K562 (cell line): ENCODE data around the gene TAT. TPM values are rescaled to one million over a fixed set of nuclear protein-coding genes. Genes with fewer than 3 reads are reported as not detected.

Source experiments
- FOXA1 ChIP-seq: fragments of 450-650 bp; IDR thresholded peaks from 2 replicates; pipeline ENCODE4 v1.6.1; 2016; ENCODE audit warnings: mild to moderate bottlenecking, borderline replicate concordance
- HDAC2 ChIP-seq: fragments of 450-650 bp; IDR thresholded peaks from 2 replicates; pipeline ENCODE4 v1.6.1; 2016; ENCODE audit warnings: mild to moderate bottlenecking
- KLF1 ChIP-seq: fragments of 450-650 bp; IDR thresholded peaks from 2 replicates; pipeline ENCODE4 v1.6.1; 2016; ENCODE audit warnings: missing genetic modification characterization, missing compliant biosample characterization
- RBM39 ChIP-seq: fragments of 200-400 bp; formaldehyde crosslinking; optimal IDR thresholded peaks from 2 replicates; pipeline ENCODE3; 2018; ENCODE audit warnings: low read depth, low read length
- RNF219 ChIP-seq: fragments of 250-450 bp; sonication (Bioruptor Pico); IDR thresholded peaks from 2 replicates; pipeline ENCODE4 v1.5.0; 2022; ENCODE audit warnings: mild to moderate bottlenecking
- ZNF197 ChIP-seq: fragments of 200-800 bp; sonication (Bioruptor generic); IDR thresholded peaks from 2 replicates; pipeline ENCODE4 v1.6.1; 2016; ENCODE audit warnings: low read depth, missing genetic modification characterization, missing compliant biosample characterization
- ZNF75A ChIP-seq: fragments of 450-650 bp; formaldehyde crosslinking; IDR thresholded peaks from 2 replicates; pipeline ENCODE4 v1.4.0; 2020; ENCODE audit warnings: mild to moderate bottlenecking
- polyA plus RNA-seq, 8 experiments: library from polyadenylated mRNA; depleted of rRNA in 4 of 8; stranded (reverse) in 5 of 8; unstranded in 3 of 8; fragments of >200 nt; fragmentation: Nextera tagmentation in 2 of 8; fragmentation: Illumina TruSeq in 1 of 8; extraction: Ambion mirVana in 2 of 8; extraction: Trizol in 1 of 8; gene quantifications; 2 replicates each; pipeline versions ENCODE4 v1.2.1 to v1.2.3, GENCODE V29; 2011 to 2014; ENCODE audit warnings: inconsistent platforms in 1 of 8, missing spikeins in 1 of 8
- total RNA-seq, 7 experiments: library from RNA; depleted of rRNA in 6 of 7; stranded (reverse); fragments of >200 nt in 6 of 7; fragmentation: Illumina TruSeq in 2 of 7; extraction: Trizol in 2 of 7; gene quantifications; 2 replicates each; pipeline versions ENCODE4 v1.2.1 to v1.2.3, GENCODE V29; 2011 to 2021; ENCODE audit warnings: low replicate concordance in 1 of 7
- TF ChIP-seq, protein P1 (sequence below): fragments of 250-450 bp; sonication (Bioruptor Pico); IDR thresholded peaks from 2 replicates; pipeline ENCODE4 v1.4.0; 2020; ENCODE audit warnings: mild to moderate bottlenecking, moderate library complexity, borderline replicate concordance

TAT gene
- total and polyA plus RNA-seq, 9 of the 15 experiments (the other 6 are each of a cell fraction or from before 2014, with no cell fraction given) = 0.04 to 0.24 (median 0.04) TPM; not detected in 6

GRCh38 chr16:71536752-71537499 is 40.0 kb downstream of the TAT start (continued):
- TF ChIP-seq, protein P1, sequence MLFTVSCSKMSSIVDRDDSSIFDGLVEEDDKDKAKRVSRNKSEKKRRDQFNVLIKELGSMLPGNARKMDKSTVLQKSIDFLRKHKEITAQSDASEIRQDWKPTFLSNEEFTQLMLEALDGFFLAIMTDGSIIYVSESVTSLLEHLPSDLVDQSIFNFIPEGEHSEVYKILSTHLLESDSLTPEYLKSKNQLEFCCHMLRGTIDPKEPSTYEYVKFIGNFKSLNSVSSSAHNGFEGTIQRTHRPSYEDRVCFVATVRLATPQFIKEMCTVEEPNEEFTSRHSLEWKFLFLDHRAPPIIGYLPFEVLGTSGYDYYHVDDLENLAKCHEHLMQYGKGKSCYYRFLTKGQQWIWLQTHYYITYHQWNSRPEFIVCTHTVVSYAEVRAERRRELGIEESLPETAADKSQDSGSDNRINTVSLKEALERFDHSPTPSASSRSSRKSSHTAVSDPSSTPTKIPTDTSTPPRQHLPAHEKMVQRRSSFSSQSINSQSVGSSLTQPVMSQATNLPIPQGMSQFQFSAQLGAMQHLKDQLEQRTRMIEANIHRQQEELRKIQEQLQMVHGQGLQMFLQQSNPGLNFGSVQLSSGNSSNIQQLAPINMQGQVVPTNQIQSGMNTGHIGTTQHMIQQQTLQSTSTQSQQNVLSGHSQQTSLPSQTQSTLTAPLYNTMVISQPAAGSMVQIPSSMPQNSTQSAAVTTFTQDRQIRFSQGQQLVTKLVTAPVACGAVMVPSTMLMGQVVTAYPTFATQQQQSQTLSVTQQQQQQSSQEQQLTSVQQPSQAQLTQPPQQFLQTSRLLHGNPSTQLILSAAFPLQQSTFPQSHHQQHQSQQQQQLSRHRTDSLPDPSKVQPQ = no peak
- TF ChIP-seq ZNF75A (CRISPR knock-in tag) = no peak
- TF ChIP-seq KLF1 (tag) = no peak
- TF ChIP-seq HDAC2 = no peak
- no peak for TF ChIP-seq FOXA1
- no peak for TF ChIP-seq ZNF197 (CRISPR knock-in tag)
- no peak for TF ChIP-seq RNF219 (CRISPR knock-in tag)
- no peak for TF ChIP-seq RBM39
- TF ChIP-seq, all 486 proteins: peak for 0
